MM.1S (cell line): Measurements from ENCODE around the gene TMTC2.

Source experiments
- EZH2 ChIP-seq: fragments of 300-600 bp; sonication (generic); optimal IDR thresholded peaks from 2 replicates; pipeline ENCODE3; 2017; ENCODE audit warnings: low read depth, mild to moderate bottlenecking, antibody characterized with exemption, low read length, mixed read lengths
- TF ChIP-seq, protein P1 (sequence below): fragments of 300-600 bp; sonication (generic); IDR thresholded peaks from 2 replicates; pipeline ENCODE4 v1.5.1; 2016; ENCODE audit warnings: antibody characterized with exemption, low read length, mixed read lengths

DNA sequence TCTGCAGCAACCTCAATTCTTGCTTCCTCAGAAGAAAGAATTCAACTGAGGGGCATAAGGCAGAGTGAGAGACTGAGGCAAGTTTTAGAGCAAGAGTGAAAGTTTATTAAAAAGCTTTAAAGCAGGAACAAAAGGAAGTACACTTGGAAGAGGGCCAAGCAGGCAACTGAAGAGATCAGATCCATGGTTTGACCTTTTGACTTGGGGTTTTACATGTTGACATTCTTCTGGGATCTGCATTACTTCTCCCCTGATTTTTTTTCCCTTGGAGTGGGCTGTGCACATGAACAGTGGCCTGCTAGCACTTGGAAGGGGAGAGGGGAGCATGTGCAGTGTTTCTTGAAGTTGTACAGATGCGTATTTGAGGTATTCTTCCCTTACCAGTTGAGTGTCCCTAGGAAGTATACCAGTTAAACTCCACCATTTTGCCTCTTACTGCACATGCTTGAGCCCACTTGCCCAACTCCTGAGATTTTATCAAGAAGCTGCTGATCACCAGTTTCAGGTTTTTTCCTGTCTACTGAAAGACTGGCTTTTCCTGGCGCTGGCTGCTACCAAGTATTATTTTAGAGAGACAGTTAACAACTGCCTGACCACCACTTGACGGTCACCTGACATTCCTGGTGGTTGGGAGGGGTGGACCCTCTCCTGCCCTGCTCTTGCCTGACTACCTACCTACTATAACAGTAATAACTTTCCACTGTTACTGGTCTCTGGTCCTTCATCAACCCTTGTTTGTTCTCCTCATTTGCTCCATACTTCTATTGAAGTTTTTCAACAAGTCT, 26.0 kb upstream of the TMTC2 start:
- no peak for TF ChIP-seq EZH2
- TF ChIP-seq, protein P1, sequence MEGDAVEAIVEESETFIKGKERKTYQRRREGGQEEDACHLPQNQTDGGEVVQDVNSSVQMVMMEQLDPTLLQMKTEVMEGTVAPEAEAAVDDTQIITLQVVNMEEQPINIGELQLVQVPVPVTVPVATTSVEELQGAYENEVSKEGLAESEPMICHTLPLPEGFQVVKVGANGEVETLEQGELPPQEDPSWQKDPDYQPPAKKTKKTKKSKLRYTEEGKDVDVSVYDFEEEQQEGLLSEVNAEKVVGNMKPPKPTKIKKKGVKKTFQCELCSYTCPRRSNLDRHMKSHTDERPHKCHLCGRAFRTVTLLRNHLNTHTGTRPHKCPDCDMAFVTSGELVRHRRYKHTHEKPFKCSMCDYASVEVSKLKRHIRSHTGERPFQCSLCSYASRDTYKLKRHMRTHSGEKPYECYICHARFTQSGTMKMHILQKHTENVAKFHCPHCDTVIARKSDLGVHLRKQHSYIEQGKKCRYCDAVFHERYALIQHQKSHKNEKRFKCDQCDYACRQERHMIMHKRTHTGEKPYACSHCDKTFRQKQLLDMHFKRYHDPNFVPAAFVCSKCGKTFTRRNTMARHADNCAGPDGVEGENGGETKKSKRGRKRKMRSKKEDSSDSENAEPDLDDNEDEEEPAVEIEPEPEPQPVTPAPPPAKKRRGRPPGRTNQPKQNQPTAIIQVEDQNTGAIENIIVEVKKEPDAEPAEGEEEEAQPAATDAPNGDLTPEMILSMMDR: no peak
